BLaER1 (cell line): ENCODE measurements around the gene DRC3.

ENCODE experiments used
- H3K27ac ChIP-seq: shearing (Covaris generic); formaldehyde crosslinking; 2 replicates; pipeline ENCODE4 v1.8.1; 2022
- H3K27me3 ChIP-seq: shearing (Covaris generic); formaldehyde crosslinking; 2 replicates; pipeline ENCODE4 v1.8.1; 2022
- H3K36me3 ChIP-seq: shearing (Covaris generic); formaldehyde crosslinking; 2 replicates; pipeline ENCODE4 v1.8.1; 2022
- H3K4me1 ChIP-seq: shearing (Covaris generic); formaldehyde crosslinking; 2 replicates; pipeline ENCODE4 v1.8.1; 2022
- H3K4me2 ChIP-seq: shearing (Covaris generic); formaldehyde crosslinking; 2 replicates; pipeline ENCODE4 v1.8.1; 2022
- H3K4me3 ChIP-seq: shearing (Covaris generic); formaldehyde crosslinking; 2 replicates; pipeline ENCODE4 v1.8.1; 2022
- H3K9ac ChIP-seq: shearing (Covaris generic); formaldehyde crosslinking; 2 replicates; pipeline ENCODE4 v1.8.1; 2022
- H3K9me3 ChIP-seq: shearing (Covaris generic); formaldehyde crosslinking; 2 replicates; pipeline ENCODE4 v1.8.1; 2022
- H4K20me1 ChIP-seq: shearing (Covaris generic); formaldehyde crosslinking; 2 replicates; pipeline ENCODE4 v1.8.1; 2022
- Cebpa-rat ChIP-seq: shearing (Covaris generic); IDR thresholded peaks from 2 replicates; pipeline ENCODE4 v1.8.1; 2022

The DRC3 gene

DNA sequence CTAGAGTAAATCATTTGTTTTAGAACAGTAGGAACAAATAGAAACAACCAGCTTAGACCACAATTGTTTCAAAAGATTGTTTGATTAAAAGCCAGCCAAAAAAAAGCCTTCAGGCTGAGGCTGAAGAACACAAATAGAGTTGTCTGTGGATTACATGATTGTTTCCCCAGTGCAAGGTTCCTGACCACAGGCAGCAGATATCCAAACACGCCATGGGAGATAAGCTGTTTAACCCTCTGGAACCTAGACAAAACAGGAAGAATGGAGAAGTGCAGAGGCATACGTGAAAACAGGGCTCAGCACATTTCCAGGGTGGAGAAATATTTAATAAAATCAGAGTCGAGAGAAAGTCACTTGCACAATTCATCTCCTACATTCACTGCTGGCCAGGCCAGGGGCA, 45.3 kb downstream of the DRC3 start:
- peaks cover 60% of the 10 kb centered on the region for H3K4me1 ChIP-seq
- peak overlapping the region; percentile 64 for H3K27ac ChIP-seq

DNA sequence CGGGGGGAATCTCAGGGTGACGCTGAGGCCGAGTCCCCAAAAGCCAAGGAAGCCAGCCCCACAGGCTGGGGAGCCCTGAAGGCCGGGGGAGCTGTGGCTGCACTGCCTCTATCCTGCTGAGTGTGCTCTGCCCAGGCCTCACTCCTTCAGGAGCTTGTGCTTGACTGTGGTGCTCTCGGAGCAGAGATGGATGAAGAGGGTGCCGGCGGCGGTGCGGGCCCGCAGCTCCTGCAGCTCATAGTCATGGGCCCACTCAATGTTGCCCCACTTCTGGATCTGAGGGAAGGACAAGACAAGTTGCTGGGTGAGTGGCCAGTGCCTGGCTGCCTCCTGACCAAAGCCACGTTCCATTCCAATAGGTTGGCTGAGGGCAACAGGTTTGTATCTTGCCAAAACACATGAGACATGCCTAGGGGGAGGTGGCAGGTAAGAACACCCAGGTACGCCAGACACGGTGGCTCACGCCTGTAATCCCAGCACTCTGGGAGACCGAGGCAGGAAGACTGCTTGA, 45.8 kb downstream of the DRC3 start:
- Histone ChIP-seq H3K27me3 (no peaks in the 10 kb centered on the region), H3K4me3 (peak overlapping the region; percentile 9; the same call in 1 of the 2 replicates), H3K4me2 (peak overlapping the region; percentile 88), H3K9me3 (no peaks in the 10 kb centered on the region), H3K27ac (peak overlapping the region; percentile 64), H3K36me3 (peaks cover 20% of the 10 kb centered on the region), H3K4me1 (peaks cover 65% of the 10 kb centered on the region), H3K9ac (peak overlapping the region; percentile 55; the same call in 1 of the 2 replicates), H4K20me1 (peaks cover 12% of the 10 kb centered on the region)
- no peak for TF ChIP-seq Cebpa-rat

More for the DNA sequence above, 45.3 kb downstream of the DRC3 start:
- Histone ChIP-seq H3K27me3 (no peaks in the 10 kb centered on the region), H4K20me1 (peaks cover 12% of the 10 kb centered on the region), H3K4me2 (peak overlapping the region; percentile 88), H3K36me3 (peaks cover 20% of the 10 kb centered on the region), H3K9ac (peak overlapping the region; percentile 55; the same call in 1 of the 2 replicates), H3K4me3 (peak overlapping the region; percentile 9; the same call in 1 of the 2 replicates), H3K9me3 (no peaks in the 10 kb centered on the region)
- no peak for TF ChIP-seq Cebpa-rat

DNA sequence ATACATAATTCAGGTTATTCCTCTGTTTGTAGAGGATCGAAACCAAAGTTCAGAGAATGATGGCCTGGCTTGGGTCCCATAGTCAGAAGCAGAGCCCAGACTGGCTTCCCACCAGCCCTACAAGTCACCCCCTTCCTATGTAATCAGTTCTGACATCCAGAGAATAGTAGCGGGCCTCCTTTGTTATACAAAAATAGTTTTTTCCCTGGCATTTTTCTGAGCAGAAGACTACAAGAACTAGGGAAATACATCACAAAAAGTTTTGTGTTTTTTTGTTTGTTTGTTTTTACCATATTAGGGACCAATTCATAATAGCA, 47.1 kb downstream of the DRC3 start:
- H3K9me3 ChIP-seq, result no peaks in the 10 kb centered on the region
- peaks cover 14% of the 10 kb centered on the region for H4K20me1 ChIP-seq
- TF ChIP-seq Cebpa-rat, result no peak
- no peak overlapping the region for H3K4me3 ChIP-seq
- H3K27me3 ChIP-seq, result no peaks in the 10 kb centered on the region
- H3K4me1 ChIP-seq, result peaks cover 61% of the 10 kb centered on the region
- H3K9ac ChIP-seq, result no peak overlapping the region
- H3K36me3 ChIP-seq, result peaks cover 32% of the 10 kb centered on the region
- peak overlapping the region; percentile 88 for H3K4me2 ChIP-seq
- no peak overlapping the region for H3K27ac ChIP-seq

- Histone ChIP-seq H3K27me3 (no peaks in the 10 kb centered on the region), H3K9ac (no peak overlapping the region), H4K20me1 (peaks cover 26% of the 10 kb centered on the region), H3K27ac (no peak overlapping the region), H3K4me2 (no peak overlapping the region), H3K4me1 (peaks cover 60% of the 10 kb centered on the region), H3K36me3 (peaks cover 43% of the 10 kb centered on the region), H3K9me3 (no peaks in the 10 kb centered on the region), H3K4me3 (no peak overlapping the region)
- TF ChIP-seq Cebpa-rat, result no peak
Measured at GRCh38 chr17:18020971-18021370, 48.3 kb downstream of the DRC3 start.

- Histone ChIP-seq H3K27me3 (no peaks in the 10 kb centered on the region), H3K27ac (no peak overlapping the region), H3K36me3 (peaks cover 47% of the 10 kb centered on the region), H3K9ac (no peak overlapping the region), H3K4me1 (peaks cover 60% of the 10 kb centered on the region), H3K9me3 (no peaks in the 10 kb centered on the region), H3K4me3 (no peak overlapping the region), H4K20me1 (peaks cover 30% of the 10 kb centered on the region), H3K4me2 (no peak overlapping the region)
- TF ChIP-seq Cebpa-rat, result no peak
Measured at GRCh38 chr17:18021372-18021771, 48.7 kb downstream of the DRC3 start.

- H3K27me3 ChIP-seq, result no peaks in the 10 kb centered on the region
- H3K4me2 ChIP-seq, result no peak overlapping the region
- no peak for TF ChIP-seq Cebpa-rat
- peaks cover 27% of the 10 kb centered on the region for H4K20me1 ChIP-seq
- no peak overlapping the region for H3K4me3 ChIP-seq
- no peak overlapping the region for H3K27ac ChIP-seq
- no peak overlapping the region for H3K9ac ChIP-seq
- peaks cover 55% of the 10 kb centered on the region for H3K36me3 ChIP-seq
- H3K9me3 ChIP-seq, result no peaks in the 10 kb centered on the region
- H3K4me1 ChIP-seq, result peaks cover 54% of the 10 kb centered on the region
Measured at GRCh38 chr17:18025241-18025944, 52.7 kb downstream of the DRC3 start.

- Histone ChIP-seq H3K4me3 (no peak overlapping the region), H3K9ac (no peak overlapping the region), H3K27me3 (no peaks in the 10 kb centered on the region), H4K20me1 (peaks cover 27% of the 10 kb centered on the region), H3K36me3 (peaks cover 48% of the 10 kb centered on the region), H3K9me3 (no peaks in the 10 kb centered on the region), H3K4me2 (peak overlapping the region; percentile 39), H3K27ac (no peak overlapping the region), H3K4me1 (peaks cover 56% of the 10 kb centered on the region)
- peak; percentile 77; the same call in 1 of the 2 replicates for TF ChIP-seq Cebpa-rat
Measured at GRCh38 chr17:18025945-18026776, 53.5 kb downstream of the DRC3 start.

GRCh38 chr17:18027280-18027679, 54.6 kb downstream of the DRC3 start:
- H3K4me2 ChIP-seq, result no peak overlapping the region
- peaks cover 68% of the 10 kb centered on the region for H3K4me1 ChIP-seq
- no peak overlapping the region for H3K4me3 ChIP-seq
- H3K36me3 ChIP-seq, result peaks cover 39% of the 10 kb centered on the region
- H3K27me3 ChIP-seq, result no peaks in the 10 kb centered on the region
- no peak overlapping the region for H3K9ac ChIP-seq
- H3K27ac ChIP-seq, result no peak overlapping the region
- no peaks in the 10 kb centered on the region for H3K9me3 ChIP-seq
- H4K20me1 ChIP-seq, result peaks cover 36% of the 10 kb centered on the region
- no peak for TF ChIP-seq Cebpa-rat

GRCh38 chr17:18028114-18028951, 55.7 kb downstream of the DRC3 start:
- H3K27me3 ChIP-seq, result no peaks in the 10 kb centered on the region

More at GRCh38 chr17:18028114-18028951, 55.7 kb downstream of the DRC3 start:
- Histone ChIP-seq H3K9ac (no peak overlapping the region), H3K4me2 (peak overlapping the region; percentile 46), H3K27ac (no peak overlapping the region), H3K9me3 (no peaks in the 10 kb centered on the region), H3K4me1 (peaks cover 70% of the 10 kb centered on the region), H3K4me3 (no peak overlapping the region), H3K36me3 (peaks cover 39% of the 10 kb centered on the region), H4K20me1 (peaks cover 47% of the 10 kb centered on the region)
- no peak for TF ChIP-seq Cebpa-rat
